GM12864 (cell line): Measurements from ENCODE around the gene EMX2.

ENCODE experiments used
- DNase-seq: peaks from one replicate; pipeline ENCODE4 v3.0.0-alpha.2; 2011; ENCODE audit warnings: low read depth
- H3K4me3 ChIP-seq: 2 replicates; pipeline ENCODE4 v1.5.1; 2011; ENCODE audit warnings: mild to moderate bottlenecking, low read depth, low read length, control low read depth
- CTCF ChIP-seq: IDR thresholded peaks from 2 replicates; pipeline ENCODE4 v1.5.1; 2011; ENCODE audit warnings: low read depth, mild to moderate bottlenecking, moderate library complexity, low read length, control low read depth, inconsistent platforms; ENCODE audit errors: missing control alignments

The EMX2 gene

GRCh38 chr10:117554241-117554814 lies 11.8 kb downstream of the EMX2 start:
- DNase-seq, result no peak
- no peak for TF ChIP-seq CTCF
- no peak overlapping the region for H3K4me3 ChIP-seq

GRCh38 chr10:117555017-117555416 lies 12.5 kb downstream of the EMX2 start:
- H3K4me3 ChIP-seq, result no peak overlapping the region
- DNase-seq, result no peak
- TF ChIP-seq CTCF, result no peak

GRCh38 chr10:117555863-117556262 lies 13.3 kb downstream of the EMX2 start:
- no peak for TF ChIP-seq CTCF
- H3K4me3 ChIP-seq, result no peak overlapping the region
- DNase-seq, result no peak

GRCh38 chr10:117556356-117556755 lies 13.8 kb downstream of the EMX2 start:
- no peak for TF ChIP-seq CTCF
- DNase-seq, result no peak
- no peak overlapping the region for H3K4me3 ChIP-seq

GRCh38 chr10:117559712-117560111 lies 17.2 kb downstream of the EMX2 start:
- TF ChIP-seq CTCF, result no peak
- DNase-seq, result no peak
- H3K4me3 ChIP-seq, result no peak overlapping the region

GRCh38 chr10:117560942-117561341 lies 18.4 kb downstream of the EMX2 start:
- no peak for DNase-seq
- H3K4me3 ChIP-seq, result no peak overlapping the region
- no peak for TF ChIP-seq CTCF

- no peak for DNase-seq
- no peak overlapping the region for H3K4me3 ChIP-seq
- TF ChIP-seq CTCF, result no peak
Observed at GRCh38 chr10:117562220-117562619, 19.7 kb downstream of the EMX2 start.
